Lung (tissue), 12 donors: ENCODE results near the gene DSTN. TPM values are rescaled to one million over a fixed set of nuclear protein-coding genes. Genes with fewer than 3 reads are reported as not detected.
A peak's percentile ranks its signal among the peaks of the same experiment; 100 is the strongest.

Source experiments
- ATAC-seq: fragments of 200-7000 bp; cut with Tn5 transposase; one replicate; pipeline ENCODE4 v1.9.1; 2020; ENCODE audit warnings: moderate number of reproducible peaks; ENCODE audit not compliant: insufficient read depth, low FRiP score
- DNase-seq, 3 donors: peaks; one replicate each; pipeline ENCODE4 v3.0.0-alpha.2; 2013 to 2017
- H3K27ac ChIP-seq, 2 donors: one replicate each; pipeline ENCODE4 v1.5.1; 2013; ENCODE audit warnings: mild to moderate bottlenecking in 2 of 2, moderate library complexity in 2 of 2, control low read depth in 1 of 2, inconsistent platforms in 1 of 2, low read depth in 1 of 2, low read length in 1 of 2
- H3K27me3 ChIP-seq, 3 donors: one replicate each; pipeline ENCODE4 v1.5.1; 2013; ENCODE audit warnings: low read length in 2 of 3; ENCODE audit not compliant: control insufficient read depth in 3 of 3, insufficient read depth in 3 of 3
- H3K36me3 ChIP-seq, 4 donors: one replicate each; pipeline ENCODE4 v1.5.1; 2013; ENCODE audit warnings: low read length in 4 of 4, mild to moderate bottlenecking in 1 of 4, moderate library complexity in 1 of 4; ENCODE audit not compliant: control insufficient read depth in 4 of 4, insufficient read depth in 4 of 4
- H3K4me1 ChIP-seq, 5 donors: one replicate each; pipeline ENCODE4 v1.5.1; 2013; ENCODE audit warnings: low read length in 5 of 5, mild to moderate bottlenecking in 2 of 5, moderate library complexity in 1 of 5; ENCODE audit not compliant: control insufficient read depth in 5 of 5, insufficient read depth in 5 of 5
- H3K4me3 ChIP-seq: one replicate; pipeline ENCODE4 v1.5.1; 2013; ENCODE audit warnings: mild to moderate bottlenecking, control low read depth, moderate library complexity
- H3K9ac ChIP-seq, 2 donors: one replicate each; pipeline ENCODE4 v1.5.1; 2013; ENCODE audit warnings: low read length in 2 of 2, control low read depth in 1 of 2; ENCODE audit not compliant: insufficient read depth in 1 of 2
- H3K9me3 ChIP-seq, 4 donors: one replicate each; pipeline ENCODE4 v1.5.1; 2013; ENCODE audit warnings: low read length in 3 of 4, mild to moderate bottlenecking in 1 of 4, moderate library complexity in 1 of 4; ENCODE audit not compliant: control insufficient read depth in 4 of 4, insufficient read depth in 3 of 4
- WGBS, 2 donors: extraction: QIAGEN DNeasy Blood & Tissue Kit; methylation state at CpG; one replicate each; pipeline ENCODE4 v1.1.7; 2013; 5-methylcytosine and 5-hydroxymethylcytosine counted together
- polyA plus RNA-seq, 2 donors: library from polyadenylated mRNA; stranded (reverse); fragments of 200-250 nt; gene quantifications; one replicate each; pipeline ENCODE4 v1.2.1, GENCODE V29; 2013
- total RNA-seq, 2 donors: library from RNA; depleted of rRNA in 1 of 2; stranded (reverse); fragments of >200 nt in 1 of 2; gene quantifications; one replicate each; pipeline ENCODE4 v1.2.1, GENCODE V29; 2014 to 2021
- TF ChIP-seq, protein P1 (sequence below): IDR thresholded peaks from 2 replicates; pipeline ENCODE4 v1.5.1; 2012; ENCODE audit warnings: mild to moderate bottlenecking; ENCODE audit errors: control extremely low read depth, extremely low read depth
- donor health status: control.
- donor health status: control.
- donor health status: Bipolar disorder and iron deficiency.
- donor health status: healthy.
- donor health status: DM: yes; HTN: yes; CAD: no.

Gene DSTN
- total and polyA plus RNA-seq, 4 donors: 313 to 532 (median 380) TPM

DNA sequence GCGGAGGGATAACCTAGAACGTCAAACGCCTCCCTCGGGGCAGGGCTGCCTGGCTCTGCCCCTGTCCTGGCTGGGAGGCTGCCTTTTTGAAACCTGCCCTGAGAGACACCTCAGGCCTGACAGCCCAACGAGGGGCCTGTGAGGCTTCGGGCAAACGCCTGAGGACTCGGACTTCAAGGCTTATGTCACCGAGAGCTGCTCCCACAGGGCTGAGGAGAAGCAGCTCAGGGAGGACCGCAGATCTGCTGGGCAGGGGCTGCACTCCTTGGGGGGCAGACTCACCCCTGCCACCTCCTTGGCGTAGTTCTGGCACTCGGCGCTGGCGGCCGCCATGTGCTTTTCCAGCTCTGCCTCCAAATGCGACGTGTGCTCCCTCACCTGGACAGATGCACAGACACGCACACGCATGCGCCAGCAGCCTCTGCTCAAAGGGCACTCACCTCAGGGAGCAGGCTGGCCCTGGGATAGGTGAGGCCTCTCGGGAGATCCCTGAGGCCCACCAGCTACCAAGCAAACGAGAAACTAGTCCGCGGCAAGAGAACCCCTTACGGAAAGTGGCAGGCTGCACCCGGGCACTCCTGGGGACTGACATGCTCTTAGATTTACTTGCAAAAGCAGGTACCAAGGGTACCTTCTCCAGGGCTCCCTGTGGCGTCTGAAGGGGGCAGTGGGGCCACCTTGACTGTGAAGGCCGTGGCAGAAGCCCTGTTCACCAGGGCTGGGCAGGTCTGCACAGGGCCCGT lies 49.6 kb downstream of the DSTN start:
- H3K27ac ChIP-seq: no peak overlapping the region
- no peak overlapping the region for H3K9ac ChIP-seq
- H3K36me3 ChIP-seq: peaks cover 11 to 86% (median 41%) of the 10 kb centered on the region in 4 donors

DNA sequence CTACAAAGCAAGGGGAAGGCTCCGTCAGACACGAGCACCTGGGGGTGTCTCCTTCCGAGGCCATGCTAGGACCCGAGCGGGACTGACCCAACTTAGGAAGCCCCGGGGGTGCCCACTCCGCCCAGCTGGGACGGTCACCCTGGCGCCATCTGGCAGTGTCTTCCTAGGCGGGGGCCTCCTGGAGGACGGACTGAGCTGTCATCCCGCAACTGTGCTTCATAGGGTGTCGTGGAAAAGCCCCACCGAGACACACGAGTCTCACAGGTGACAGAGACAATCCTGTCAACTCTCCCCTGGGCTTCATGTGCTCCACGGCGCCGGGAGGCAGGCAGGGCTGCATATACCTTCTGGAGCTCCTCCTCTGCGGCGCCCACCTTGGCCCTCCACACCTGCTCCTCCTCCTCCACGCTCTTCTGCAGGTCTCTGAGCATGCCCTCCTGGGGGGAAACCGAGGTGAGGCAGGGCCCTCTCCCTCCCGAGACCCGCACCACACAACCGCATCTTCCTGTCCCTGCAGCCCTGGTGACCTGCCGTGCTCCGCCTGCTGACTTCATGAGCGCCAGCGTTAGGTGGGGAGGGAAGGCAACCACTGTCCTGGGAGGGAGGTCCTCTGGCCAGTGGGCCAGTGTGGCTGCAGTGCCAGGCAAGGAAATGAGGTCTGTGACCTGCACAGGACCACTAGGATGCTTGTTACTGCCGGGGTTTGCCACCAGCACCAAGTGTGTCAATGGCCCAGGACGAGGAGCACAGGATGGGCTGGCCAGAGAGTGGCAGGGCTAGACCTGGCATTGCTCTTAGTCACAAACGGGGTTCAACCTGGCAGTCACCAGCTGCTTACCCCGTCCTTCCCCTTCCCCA lies 50.7 kb downstream of the DSTN start:
- Histone ChIP-seq H3K27me3 (no peaks in the 10 kb centered on the region), H3K9me3 (peaks cover 0 to 2% (median 0%) of the 10 kb centered on the region in 4 donors), H3K36me3 (peaks cover 11 to 87% (median 39%) of the 10 kb centered on the region in 4 donors), H3K4me1 (no peaks in the 10 kb centered on the region), H3K4me3 (no peak overlapping the region), H3K9ac (no peak overlapping the region), H3K27ac (no peak overlapping the region)
- DNase-seq (peak in 1 of 3 donors; percentile 9), ATAC-seq (no peak)
- 90 to 92% methylated on average over 33 of the region's 33 CpGs for WGBS, 2 donors
- TF ChIP-seq, protein P1, sequence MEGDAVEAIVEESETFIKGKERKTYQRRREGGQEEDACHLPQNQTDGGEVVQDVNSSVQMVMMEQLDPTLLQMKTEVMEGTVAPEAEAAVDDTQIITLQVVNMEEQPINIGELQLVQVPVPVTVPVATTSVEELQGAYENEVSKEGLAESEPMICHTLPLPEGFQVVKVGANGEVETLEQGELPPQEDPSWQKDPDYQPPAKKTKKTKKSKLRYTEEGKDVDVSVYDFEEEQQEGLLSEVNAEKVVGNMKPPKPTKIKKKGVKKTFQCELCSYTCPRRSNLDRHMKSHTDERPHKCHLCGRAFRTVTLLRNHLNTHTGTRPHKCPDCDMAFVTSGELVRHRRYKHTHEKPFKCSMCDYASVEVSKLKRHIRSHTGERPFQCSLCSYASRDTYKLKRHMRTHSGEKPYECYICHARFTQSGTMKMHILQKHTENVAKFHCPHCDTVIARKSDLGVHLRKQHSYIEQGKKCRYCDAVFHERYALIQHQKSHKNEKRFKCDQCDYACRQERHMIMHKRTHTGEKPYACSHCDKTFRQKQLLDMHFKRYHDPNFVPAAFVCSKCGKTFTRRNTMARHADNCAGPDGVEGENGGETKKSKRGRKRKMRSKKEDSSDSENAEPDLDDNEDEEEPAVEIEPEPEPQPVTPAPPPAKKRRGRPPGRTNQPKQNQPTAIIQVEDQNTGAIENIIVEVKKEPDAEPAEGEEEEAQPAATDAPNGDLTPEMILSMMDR: no peak

More for the DNA sequence above, 49.6 kb downstream of the DSTN start:
- Histone ChIP-seq H3K9me3 (peaks cover 0 to 2% (median 0%) of the 10 kb centered on the region in 4 donors), H3K4me3 (no peak overlapping the region), H3K27me3 (no peaks in the 10 kb centered on the region), H3K4me1 (peaks cover 0 to 6% (median 3%) of the 10 kb centered on the region in 5 donors)
- 90% methylated on average over 29 of the region's 29 CpGs for WGBS, 2 donors
- DNase-seq (peak in 1 of 3 donors; percentile 4), ATAC-seq (no peak)
- TF ChIP-seq, protein P1: no peak

DNA sequence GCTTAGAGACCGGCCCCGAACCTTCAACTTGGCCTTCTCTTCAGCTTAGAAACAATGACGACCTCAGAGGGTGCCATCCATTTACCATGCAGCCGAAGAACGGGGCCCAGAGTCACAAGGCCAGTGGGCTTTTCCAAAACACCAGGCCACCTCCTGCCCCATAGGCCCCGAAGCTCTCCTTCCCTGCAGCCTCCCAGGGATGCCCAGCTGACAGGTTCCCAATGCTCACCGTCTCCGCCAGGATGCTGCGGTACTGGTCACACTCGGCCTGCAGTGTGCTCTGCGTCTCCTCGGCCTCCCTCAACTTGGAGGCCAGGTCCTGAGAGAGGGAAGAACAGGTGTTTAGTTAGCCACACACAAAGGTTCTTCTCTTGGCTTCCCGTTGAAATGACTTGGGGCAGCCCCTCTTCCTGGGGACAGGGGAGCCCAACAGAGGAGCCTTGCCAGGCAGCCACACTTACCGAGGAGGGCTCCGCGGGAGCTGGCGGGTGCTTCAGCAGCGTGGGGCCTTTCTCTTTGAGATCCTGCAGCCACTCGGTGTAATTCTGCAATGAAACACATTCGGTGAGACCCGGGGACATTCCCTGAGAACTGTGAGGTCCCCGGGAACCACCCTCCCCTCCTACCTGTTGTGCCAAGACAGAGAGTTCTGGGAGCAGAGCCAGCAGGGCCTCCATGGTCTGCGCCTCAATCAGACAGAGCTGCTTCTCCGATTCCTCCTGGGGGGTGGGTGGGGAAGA lies 51.5 kb downstream of the DSTN start:
- H3K27me3 ChIP-seq: no peaks in the 10 kb centered on the region
- H3K36me3 ChIP-seq: peaks cover 11 to 86% (median 43%) of the 10 kb centered on the region in 4 donors
- no peak overlapping the region for H3K9ac ChIP-seq
- DNase-seq: peak in 1 of 3 donors; percentile 9
- no peaks in the 10 kb centered on the region for H3K4me1 ChIP-seq
- no peak for ATAC-seq
- H3K4me3 ChIP-seq: no peak overlapping the region
- no peak overlapping the region for H3K27ac ChIP-seq
- H3K9me3 ChIP-seq: peaks cover 0 to 2% (median 0%) of the 10 kb centered on the region in 4 donors
- WGBS, 2 donors: 90 to 93% methylated on average over 24 of the region's 24 CpGs
- TF ChIP-seq, protein P1: no peak
